ENCODE measurements around the gene CCDC142. TPM values are rescaled to one million over a fixed set of nuclear protein-coding genes. Genes with fewer than 3 reads are reported as not detected.
A peak's percentile ranks its signal among the peaks of the same experiment; 100 is the strongest.

CCDC142 gene
- total RNA-seq, 1 donor from 2014 or later: 3.9 TPM

GRCh38 chr2:74528600-74529356 is 46.0 kb upstream of the CCDC142 start:
- TF ChIP-seq, protein P1, sequence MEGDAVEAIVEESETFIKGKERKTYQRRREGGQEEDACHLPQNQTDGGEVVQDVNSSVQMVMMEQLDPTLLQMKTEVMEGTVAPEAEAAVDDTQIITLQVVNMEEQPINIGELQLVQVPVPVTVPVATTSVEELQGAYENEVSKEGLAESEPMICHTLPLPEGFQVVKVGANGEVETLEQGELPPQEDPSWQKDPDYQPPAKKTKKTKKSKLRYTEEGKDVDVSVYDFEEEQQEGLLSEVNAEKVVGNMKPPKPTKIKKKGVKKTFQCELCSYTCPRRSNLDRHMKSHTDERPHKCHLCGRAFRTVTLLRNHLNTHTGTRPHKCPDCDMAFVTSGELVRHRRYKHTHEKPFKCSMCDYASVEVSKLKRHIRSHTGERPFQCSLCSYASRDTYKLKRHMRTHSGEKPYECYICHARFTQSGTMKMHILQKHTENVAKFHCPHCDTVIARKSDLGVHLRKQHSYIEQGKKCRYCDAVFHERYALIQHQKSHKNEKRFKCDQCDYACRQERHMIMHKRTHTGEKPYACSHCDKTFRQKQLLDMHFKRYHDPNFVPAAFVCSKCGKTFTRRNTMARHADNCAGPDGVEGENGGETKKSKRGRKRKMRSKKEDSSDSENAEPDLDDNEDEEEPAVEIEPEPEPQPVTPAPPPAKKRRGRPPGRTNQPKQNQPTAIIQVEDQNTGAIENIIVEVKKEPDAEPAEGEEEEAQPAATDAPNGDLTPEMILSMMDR (conservative IDR thresholded peaks at IDR 0.05; ENCODE audit: low read depth, low read length): no peak
- no peak for DNase-seq (ENCODE audit: low read depth)
- peak overlapping the region; percentile 99 for H3K4me3 ChIP-seq (ENCODE audit: low read depth, low read length)

DNA sequence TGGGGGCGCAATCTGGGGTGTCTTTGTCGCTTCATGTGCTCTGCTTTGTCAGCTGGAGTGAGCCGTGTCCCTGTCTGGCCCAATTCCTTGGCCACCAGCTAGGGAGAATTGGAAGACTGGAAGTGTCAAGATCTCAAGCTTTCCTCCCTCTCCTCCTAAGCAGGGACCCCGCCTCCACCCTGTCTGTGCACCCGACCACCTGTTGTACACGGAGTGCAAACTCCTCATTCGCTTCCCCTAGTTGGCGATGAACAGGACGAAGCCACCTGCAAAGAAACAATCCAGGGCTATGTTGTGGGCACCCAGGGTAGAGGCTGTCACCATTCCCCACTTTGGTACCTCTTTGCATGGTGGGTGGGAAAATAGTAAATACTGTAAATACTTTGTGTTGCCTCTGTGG is 44.9 kb upstream of the CCDC142 start:
- DNase-seq (ENCODE audit: low read depth): no peak
- no peak overlapping the region for H3K4me3 ChIP-seq (ENCODE audit: low read depth, low read length)
- TF ChIP-seq, protein P1 (conservative IDR thresholded peaks at IDR 0.05; ENCODE audit: low read depth, low read length): no peak

- H3K4me3 ChIP-seq (ENCODE audit: low read depth, low read length): no peak overlapping the region
- no peak for DNase-seq (ENCODE audit: low read depth)
- TF ChIP-seq, protein P1 (conservative IDR thresholded peaks at IDR 0.05; ENCODE audit: low read depth, low read length): no peak
Measured at GRCh38 chr2:74526649-74527230, 43.9 kb upstream of the CCDC142 start.

GRCh38 chr2:74525717-74526648 is 43.2 kb upstream of the CCDC142 start, which contains the start of gene DQX1:
TSS of gene DQX1 (minus strand) at chr2:74526231. CDS start at chr2:74525729, 502 bp downstream.
- no peak for DNase-seq (ENCODE audit: low read depth)
- H3K4me3 ChIP-seq (ENCODE audit: low read depth, low read length): no peak within 1 kb of the TSS
- TF ChIP-seq, protein P1 (conservative IDR thresholded peaks at IDR 0.05; ENCODE audit: low read depth, low read length): no peak

GRCh38 chr2:74524955-74525716 is 42.3 kb upstream of the CCDC142 start:
- no peak overlapping the region for H3K4me3 ChIP-seq (ENCODE audit: low read depth, low read length)
- DNase-seq (ENCODE audit: low read depth): no peak
- TF ChIP-seq, protein P1 (conservative IDR thresholded peaks at IDR 0.05; ENCODE audit: low read depth, low read length): no peak

DNA sequence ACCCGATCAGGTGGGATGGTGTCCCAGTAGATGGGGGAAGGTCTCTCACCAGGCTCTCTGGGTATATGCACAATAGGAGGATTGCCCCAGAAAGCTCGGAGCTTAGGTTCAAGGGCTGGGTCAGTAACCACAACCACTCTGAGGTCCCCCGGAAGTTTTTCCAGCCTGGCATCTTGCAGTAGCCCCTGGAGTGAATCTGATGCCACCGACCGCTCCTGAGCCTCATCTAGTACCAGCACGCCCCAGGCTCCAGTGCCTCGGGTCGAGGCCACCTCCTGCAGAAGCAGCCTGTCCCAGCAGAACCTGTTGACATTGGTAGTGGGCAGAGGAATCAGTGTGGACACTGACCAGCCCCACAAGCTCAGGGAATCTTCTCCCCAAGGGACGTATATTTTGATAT is 41.2 kb upstream of the CCDC142 start:
- no peak overlapping the region for H3K4me3 ChIP-seq (ENCODE audit: low read depth, low read length)
- TF ChIP-seq, protein P1 (conservative IDR thresholded peaks at IDR 0.05; ENCODE audit: low read depth, low read length): no peak
- no peak for DNase-seq (ENCODE audit: low read depth)

Measured in epithelial cell of proximal tubule (primary cell).